Measurements from ENCODE around the gene KCTD3.

KCTD3 gene

GRCh38 chr1:215557504-215557903, 9.6 kb upstream of the KCTD3 start:
- no peak for DNase-seq

- DNase-seq, result no peak
These were observed 9.0 kb upstream of the KCTD3 start for GRCh38 chr1:215557992-215558626.

- DNase-seq, result peak; percentile 15
These were observed 591 bp downstream of the KCTD3 start for GRCh38 chr1:215567491-215568298.

- DNase-seq, result no peak
These were observed 1.2 kb downstream of the KCTD3 start for GRCh38 chr1:215568299-215568692.

- DNase-seq, result no peak
These were observed 3.1 kb downstream of the KCTD3 start for GRCh38 chr1:215569986-215570824.

- no peak for DNase-seq
These were observed 14.8 kb downstream of the KCTD3 start for GRCh38 chr1:215581896-215582295.

GRCh38 chr1:215583185-215583749, 16.2 kb downstream of the KCTD3 start:
- DNase-seq, result no peak

GRCh38 chr1:215584389-215584788, 17.3 kb downstream of the KCTD3 start:
- no peak for DNase-seq

GRCh38 chr1:215589650-215590435, 22.7 kb downstream of the KCTD3 start:
- DNase-seq, result no peak

GRCh38 chr1:215590779-215591491, 23.8 kb downstream of the KCTD3 start:
- no peak for DNase-seq

GRCh38 chr1:215594640-215595039, 27.5 kb downstream of the KCTD3 start:
- no peak for DNase-seq

- no peak for DNase-seq
These were observed 28.1 kb downstream of the KCTD3 start for GRCh38 chr1:215595231-215595630.

GRCh38 chr1:215597961-215598360, 30.9 kb downstream of the KCTD3 start:
- no peak for DNase-seq

- no peak for DNase-seq
These were observed 32.4 kb downstream of the KCTD3 start for GRCh38 chr1:215599418-215600074.

GRCh38 chr1:215600258-215600792, 33.2 kb downstream of the KCTD3 start:
- DNase-seq, result no peak

GRCh38 chr1:215600867-215601266, 33.8 kb downstream of the KCTD3 start:
- DNase-seq, result no peak

GRCh38 chr1:215601276-215601675, 34.2 kb downstream of the KCTD3 start:
- DNase-seq, result no peak

GRCh38 chr1:215603319-215603718, 36.2 kb downstream of the KCTD3 start:
- no peak for DNase-seq

GRCh38 chr1:215605011-215605621, 38.0 kb downstream of the KCTD3 start:
- DNase-seq, result no peak

GRCh38 chr1:215606036-215606435, 38.9 kb downstream of the KCTD3 start:
- DNase-seq, result no peak

Data from activated CD4-positive, alpha-beta T cell treated with anti-CD3 and anti-CD28 coated beads for 1 hour (primary cell).